ENCODE data around the gene ACKR2. TPM values are rescaled to one million over a fixed set of nuclear protein-coding genes. Genes with fewer than 3 reads are reported as not detected.

Gene ACKR2
- total RNA-seq, 4 donors from 2014 or later, result 2.6 to 12.4 (median 7.5) TPM

DNA sequence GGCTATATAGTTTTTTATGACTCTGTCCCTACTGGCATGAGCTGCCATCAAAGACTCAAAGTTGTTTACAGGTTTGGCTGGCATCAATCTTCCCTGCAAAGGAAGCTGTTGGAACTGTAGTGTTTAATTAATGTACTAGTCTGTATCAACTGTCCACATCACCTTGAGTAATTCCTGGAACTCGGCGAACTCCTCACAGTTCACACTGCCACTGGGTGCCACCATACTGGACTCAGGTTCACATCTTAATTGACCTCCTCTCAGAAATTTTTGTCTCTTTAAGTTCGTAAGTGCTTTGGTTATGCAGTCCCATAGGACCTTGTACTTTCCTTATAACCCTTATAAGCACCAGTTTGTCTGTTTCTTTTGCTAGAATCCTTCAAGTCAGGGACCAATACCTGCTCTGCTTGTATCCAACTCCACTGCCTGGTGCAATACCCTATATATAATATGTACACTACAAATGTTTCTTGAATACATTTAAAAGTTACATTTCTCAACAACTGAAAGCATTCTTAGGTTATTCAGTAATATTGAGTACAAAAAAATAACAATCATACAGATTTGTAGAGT is 8.1 kb upstream of the ACKR2 start:
- TF ChIP-seq, protein P1, sequence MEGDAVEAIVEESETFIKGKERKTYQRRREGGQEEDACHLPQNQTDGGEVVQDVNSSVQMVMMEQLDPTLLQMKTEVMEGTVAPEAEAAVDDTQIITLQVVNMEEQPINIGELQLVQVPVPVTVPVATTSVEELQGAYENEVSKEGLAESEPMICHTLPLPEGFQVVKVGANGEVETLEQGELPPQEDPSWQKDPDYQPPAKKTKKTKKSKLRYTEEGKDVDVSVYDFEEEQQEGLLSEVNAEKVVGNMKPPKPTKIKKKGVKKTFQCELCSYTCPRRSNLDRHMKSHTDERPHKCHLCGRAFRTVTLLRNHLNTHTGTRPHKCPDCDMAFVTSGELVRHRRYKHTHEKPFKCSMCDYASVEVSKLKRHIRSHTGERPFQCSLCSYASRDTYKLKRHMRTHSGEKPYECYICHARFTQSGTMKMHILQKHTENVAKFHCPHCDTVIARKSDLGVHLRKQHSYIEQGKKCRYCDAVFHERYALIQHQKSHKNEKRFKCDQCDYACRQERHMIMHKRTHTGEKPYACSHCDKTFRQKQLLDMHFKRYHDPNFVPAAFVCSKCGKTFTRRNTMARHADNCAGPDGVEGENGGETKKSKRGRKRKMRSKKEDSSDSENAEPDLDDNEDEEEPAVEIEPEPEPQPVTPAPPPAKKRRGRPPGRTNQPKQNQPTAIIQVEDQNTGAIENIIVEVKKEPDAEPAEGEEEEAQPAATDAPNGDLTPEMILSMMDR (IDR thresholded peaks at IDR 0.05), result no peak
- DNase-seq (ENCODE audit: low spot score) (no peak), ATAC-seq (ENCODE audit: low FRiP score) (no peak)

DNA sequence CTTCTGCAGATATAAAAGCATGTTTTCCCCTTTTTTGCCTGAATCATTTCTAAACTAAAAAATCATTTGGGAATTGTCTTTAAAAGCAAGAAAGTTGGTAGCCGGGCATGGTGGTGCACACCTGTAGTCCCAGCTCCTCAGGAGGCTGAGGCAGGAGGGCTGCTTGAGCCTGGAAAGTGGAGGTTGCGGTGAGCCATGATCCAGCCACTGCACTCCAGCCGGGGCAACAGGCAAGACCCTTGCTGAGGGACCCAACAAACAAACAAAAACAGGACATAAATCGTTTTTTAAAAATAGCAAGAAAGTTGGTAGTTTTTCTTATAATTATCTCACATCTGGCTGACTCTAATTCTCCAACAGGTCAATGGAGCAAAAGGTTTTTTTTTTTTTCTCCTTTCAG is 7.5 kb upstream of the ACKR2 start:
- DNase-seq (ENCODE audit: low spot score), result no peak
- ATAC-seq (ENCODE audit: low FRiP score), result no peak
- TF ChIP-seq, protein P1 (IDR thresholded peaks at IDR 0.05), result no peak

DNA sequence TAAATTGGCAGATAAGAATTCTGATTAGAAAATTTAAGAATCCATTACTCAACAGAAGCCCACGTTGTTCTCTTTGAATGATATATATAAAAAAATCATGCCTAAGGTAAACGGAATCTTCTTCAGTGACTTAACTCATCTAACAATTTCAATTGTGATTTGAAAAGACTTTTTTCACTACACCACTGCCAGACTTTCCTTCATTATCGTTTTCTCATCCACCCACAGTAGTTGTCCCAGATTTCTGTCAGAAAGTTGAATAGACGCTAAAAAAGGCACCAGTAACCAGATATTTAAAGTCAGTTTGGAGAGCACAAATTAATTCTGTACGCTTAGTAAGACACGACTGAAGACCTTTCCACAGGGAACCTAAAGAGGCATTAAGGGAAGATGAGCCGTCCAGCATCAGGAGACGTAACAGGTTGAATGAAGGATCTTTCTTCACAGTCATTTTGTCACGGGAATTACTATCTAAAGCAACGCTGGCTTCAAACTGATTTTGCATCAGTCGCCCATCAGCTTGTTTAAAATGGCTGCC is 6.3 kb upstream of the ACKR2 start:
- DNase-seq (ENCODE audit: low spot score) (no peak), ATAC-seq (ENCODE audit: low FRiP score) (no peak)
- TF ChIP-seq, protein P1 (IDR thresholded peaks at IDR 0.05), result no peak

DNA sequence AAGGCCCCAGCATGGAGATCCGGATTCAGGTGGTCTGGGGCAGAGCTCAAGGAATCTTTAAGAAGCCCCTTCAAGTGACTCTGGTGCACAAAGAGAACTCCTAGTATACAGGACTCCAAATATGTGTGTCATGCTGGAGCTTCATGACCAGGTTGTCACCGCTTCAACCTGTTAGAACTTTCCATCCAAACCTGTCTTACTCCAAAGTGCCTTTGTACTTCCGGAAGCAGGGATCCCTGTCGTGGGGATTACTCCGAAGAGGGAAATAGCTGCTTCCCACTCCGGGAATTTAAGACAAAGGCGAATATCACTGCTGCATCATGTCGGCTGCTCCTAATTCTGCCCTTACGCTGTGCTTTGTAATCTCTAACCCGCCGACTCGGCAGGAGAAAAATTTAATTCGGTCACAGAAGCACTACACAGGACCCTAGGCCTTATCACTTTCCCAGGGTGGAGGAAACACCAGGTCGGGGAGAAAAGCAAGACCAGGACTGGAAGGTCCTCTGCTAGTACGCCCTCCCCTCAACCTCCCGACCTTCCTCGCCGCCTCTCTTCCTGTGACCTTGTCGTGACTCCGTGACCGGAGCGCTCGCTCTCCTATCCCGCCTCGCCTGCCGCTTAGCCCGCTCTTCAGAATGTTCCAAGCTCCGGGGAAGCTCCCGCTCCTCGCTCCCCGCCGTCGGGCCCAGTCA is 5.7 kb upstream of the ACKR2 start:
- TF ChIP-seq, protein P1 (IDR thresholded peaks at IDR 0.05), result no peak
- DNase-seq (ENCODE audit: low spot score) (no peak), ATAC-seq (ENCODE audit: low FRiP score) (peak; percentile 10)

DNA sequence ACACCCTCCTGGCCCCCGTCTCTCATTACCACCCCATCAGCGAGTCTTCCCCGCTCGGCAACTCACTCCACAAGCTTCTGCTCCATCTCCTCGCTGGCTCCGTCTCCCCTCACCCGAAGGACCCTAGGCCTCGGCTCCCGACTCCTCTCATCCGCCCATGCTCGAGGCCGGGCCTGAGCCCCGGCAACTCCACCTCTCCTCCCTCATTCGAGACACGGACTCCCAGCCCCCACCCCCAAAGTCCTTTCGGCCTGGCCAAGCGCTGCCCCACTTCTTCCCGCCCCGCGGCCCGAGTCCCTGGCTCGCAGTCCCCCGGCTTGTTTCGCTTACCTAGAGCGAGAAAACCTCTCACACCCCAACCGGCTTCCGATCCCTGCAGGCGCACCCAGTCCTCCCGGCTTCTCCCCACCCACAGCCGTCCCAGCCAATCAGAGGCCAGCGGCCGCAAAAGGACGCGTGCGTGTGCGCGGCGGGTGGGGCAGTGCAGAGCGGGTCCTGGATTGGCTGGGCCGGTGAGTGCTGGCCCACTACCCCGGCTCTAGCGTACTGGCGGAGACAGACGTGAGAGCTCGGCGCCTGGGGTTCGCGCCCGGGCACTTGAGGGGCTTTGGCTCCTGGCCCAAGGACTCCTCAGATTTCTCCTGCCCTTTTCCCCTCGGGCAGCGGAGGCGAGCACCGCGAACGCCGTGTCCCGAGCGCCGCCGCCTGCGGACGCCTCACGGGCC is 5.0 kb upstream of the ACKR2 start, which contains the start of gene HIGD1A:
Gene HIGD1A, minus strand, starts transcription at position 385 of the 725 bp plus-strand sequence. CDS start 10,237 bp downstream, outside the sequence.
- ATAC-seq (ENCODE audit: low FRiP score) (peak; percentile 100), DNase-seq (ENCODE audit: low spot score) (peak; percentile 81)
- TF ChIP-seq, protein P1 (IDR thresholded peaks at IDR 0.05), result no peak

DNA sequence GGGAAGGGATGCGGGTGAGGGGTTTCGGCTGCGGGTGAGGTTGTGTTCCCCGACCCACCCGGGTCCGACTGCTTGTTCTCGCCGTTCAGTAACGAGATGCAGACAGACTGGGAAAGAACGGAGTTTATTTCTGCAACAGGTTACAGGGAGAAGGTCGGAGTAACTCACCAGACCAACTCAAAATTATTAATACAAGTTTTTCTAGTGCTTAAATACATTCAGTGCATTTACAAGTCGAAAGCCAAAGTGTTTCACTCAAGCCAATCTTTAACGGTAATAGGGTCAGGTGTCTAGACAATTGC is 4.5 kb upstream of the ACKR2 start:
- ATAC-seq (ENCODE audit: low FRiP score) (peak; percentile 18), DNase-seq (ENCODE audit: low spot score) (no peak)
- TF ChIP-seq, protein P1 (IDR thresholded peaks at IDR 0.05), result no peak
